Measurements from ENCODE around the gene RPTOR.
"Not testable (repeated sequence)": the region's sequence is repeated elsewhere in the genome, so short reads cannot be mapped to it uniquely, and the experiment has no call there.

Gene RPTOR

DNA sequence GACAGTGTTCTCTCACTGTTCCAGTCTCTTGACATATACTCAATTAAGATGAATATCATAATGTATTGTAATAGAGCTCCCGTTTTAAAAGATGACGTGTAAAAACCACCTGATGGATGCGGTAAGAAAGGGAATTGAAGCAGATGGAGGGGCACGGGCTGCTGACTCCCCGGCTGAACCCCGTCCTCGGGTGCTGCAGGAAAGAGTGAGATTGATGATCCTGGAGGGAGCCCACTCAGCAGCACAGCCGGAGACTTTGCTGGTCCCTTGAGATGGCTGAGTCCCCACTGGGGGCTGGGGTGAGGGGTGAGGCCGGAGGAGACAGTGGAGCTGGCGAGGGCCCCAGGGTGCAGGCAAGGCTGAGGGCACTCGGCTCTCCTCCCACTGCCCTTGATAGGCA, 217.4 kb downstream of the RPTOR start:
- no peak for DNase-seq (ENCODE audit: low read depth in 2 of 2)

DNA sequence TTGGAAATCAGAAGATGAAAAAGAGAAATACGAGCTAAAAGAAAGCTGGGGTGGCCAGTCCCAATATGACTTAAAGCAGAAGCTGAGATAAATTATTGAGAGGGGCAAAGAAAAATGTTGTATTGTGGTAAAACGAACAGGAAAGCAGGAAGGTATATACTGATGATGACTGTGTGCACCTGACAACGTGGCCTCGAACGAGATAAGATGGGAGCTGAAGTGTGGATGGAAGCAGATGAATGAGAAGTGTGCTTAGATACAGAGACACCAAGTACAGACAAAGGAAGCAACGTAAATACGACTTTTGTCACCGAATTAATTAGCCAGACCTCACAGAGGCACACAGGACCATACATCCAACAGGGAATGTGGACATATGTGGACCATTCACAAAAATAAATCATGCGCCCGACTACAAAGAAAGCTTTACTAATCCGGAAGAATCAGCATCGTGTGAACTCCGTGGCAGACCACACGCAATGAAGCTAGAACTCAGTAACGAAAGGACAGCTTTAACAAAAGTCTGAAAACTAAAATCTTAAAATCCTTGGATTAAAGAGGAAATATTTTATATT, 218.7 kb downstream of the RPTOR start:
- DNase-seq (ENCODE audit: low read depth in 2 of 2), result no peak

DNA sequence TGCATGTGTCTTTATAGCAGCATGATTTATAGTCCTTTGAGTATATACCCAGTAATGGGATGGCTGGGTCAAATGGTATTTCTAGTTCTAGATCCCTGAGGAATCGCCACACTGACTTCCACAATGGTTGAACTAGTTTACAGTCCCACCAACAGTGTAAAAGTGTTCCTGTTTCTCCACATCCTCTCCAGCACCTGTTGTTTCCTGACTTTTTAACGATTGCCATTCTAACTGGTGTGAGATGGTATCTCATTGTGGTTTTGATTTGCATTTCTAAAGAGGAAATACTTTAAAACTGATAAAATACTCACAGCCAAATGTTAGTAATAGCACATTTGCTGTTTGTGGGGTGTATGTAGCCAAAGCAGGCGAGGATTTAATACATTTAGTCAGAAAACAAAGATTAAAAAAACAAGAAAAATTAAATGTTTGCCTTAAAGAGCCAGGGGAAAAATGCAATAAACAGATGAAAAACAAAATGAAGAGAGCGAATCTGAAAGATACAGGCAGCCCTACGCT, 220.0 kb downstream of the RPTOR start:
- DNase-seq (ENCODE audit: low read depth in 2 of 2), result not testable (repeated sequence)

DNA sequence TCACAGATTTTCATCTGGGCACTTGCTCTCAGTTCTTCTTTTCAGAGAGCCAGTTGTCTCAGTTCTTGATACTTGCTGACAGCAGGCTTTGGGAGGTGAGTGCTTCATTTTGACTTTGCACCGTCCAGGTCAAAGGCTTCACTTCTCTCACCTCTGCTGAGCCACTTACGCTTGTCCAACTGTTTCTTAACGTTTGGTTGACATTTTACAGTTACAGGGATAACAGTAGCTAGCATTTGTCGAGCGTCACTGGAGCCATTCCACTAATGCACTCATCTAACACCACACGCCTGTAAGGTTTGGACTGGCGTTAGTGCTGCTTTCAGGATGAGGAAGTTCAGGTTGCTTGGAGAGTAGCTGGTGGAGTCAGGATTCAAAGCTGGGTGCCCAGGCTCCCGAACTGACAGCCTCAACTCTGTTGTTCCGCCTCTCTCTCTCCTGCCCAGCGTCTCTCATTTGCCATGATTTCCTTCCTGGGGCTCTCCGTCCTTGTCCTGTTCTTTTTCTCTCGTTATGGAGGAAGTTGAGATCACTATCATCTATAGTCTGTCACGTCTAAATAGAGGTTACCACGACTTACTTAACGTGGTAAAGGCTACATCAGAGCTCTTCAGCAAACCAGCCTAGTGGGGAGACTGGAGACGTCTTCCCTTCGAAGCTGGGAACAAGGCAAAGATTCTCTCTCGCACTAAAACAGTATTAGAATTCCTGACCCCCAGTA, 220.8 kb downstream of the RPTOR start:
- DNase-seq (ENCODE audit: low read depth in 2 of 2), result no peak

- no peak for DNase-seq (ENCODE audit: low read depth in 2 of 2)
Observed at GRCh38 chr17:80766290-80766855, 221.7 kb downstream of the RPTOR start.

DNA sequence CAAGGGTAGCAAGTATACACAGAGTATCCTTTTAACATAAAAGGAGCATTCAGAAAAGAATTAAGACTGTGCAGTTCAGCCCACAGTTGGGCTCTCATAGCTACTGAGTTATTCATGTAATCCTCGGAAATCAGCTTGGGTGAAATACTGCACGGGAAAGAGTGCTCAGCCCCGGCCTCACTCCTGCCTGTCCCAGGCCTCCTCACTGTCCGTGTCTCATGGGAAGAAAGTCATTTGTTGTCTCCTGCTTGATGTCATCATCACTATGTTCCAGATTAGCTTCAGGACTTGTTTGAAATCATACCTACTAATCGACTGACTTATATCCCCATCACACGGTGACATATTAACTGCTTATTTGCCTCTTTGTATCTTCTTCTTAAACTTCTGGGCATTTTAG, 223.8 kb downstream of the RPTOR start:
- no peak for DNase-seq (ENCODE audit: low read depth in 2 of 2)

- DNase-seq (ENCODE audit: low read depth in 2 of 2), result no peak
Observed at GRCh38 chr17:80768936-80769335, 224.3 kb downstream of the RPTOR start.

GRCh38 chr17:80769516-80769915, 224.9 kb downstream of the RPTOR start:
- no peak for DNase-seq (ENCODE audit: low read depth in 2 of 2)

DNA sequence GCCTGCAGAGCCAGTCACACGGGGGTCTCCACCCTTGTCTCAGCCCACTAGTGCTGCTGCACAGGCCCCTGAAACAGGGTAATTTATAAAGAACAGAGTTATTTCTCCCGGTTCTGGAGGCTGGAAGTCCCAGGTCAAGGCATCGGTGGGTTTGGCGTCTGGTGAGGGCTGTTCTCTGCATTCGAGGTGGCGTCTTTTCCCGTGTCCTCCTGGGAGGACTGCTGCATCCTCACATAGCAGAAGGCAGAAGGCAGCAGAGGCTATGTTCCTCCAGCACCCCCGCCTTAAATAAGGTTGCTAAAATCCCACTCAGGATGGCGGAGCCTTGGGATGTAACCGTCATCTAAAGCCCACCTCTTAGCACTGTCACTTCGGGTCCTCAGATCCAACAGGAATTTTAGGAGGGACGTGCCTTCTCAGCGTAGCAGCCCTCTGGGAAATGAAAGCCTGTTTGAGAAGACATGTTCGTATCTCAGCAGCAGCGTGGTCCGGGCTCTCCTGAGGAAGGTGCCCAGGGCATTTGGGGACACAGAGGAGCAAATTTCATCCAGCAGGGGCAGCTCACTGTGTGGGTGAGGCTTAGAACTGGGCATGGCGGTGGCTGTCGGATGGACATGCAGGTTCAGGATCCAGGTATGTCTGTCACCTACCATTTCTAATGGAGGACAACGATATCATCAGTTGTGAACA, 225.4 kb downstream of the RPTOR start:
- no peak for DNase-seq (ENCODE audit: low read depth in 2 of 2)

DNA sequence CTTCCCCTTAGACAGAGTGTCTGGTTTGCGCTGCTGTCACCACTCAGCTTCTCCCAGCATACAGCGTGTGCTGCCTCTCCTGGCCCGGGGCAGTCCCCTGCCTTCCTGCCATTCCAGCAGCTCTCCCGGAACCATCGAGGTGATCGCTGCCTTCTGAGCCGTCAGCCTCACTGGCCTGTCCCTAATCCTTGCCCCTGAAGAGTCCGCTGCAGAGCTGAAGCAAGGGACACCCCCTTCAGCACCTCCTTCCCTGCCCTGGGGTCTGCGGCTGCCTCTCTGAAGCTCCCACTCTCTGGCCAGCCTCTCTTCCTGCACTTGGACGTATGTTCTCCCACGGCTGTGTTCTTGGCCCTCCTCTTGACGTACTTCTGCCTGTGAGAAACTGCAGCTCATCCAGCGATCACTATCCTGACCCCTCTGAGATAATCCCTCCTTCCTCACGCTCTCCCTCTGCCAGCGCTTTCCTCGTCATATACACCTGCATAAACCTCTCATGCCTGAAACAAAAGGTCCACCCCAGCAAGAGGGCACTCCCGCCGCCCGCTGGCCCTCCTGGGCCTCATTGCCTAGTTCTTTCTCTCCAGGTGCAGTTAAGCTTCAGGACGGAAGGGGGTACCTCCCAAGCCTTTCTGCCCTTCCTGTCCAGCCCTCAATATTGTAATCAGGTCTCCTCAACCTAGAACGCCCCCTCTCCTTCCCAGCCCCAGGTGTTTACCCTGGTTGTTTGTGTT, 226.4 kb downstream of the RPTOR start:
- DNase-seq (ENCODE audit: low read depth in 2 of 2), result no peak

- DNase-seq (ENCODE audit: low read depth in 2 of 2), result no peak
Observed at GRCh38 chr17:80771612-80772005, 227.0 kb downstream of the RPTOR start.

DNA sequence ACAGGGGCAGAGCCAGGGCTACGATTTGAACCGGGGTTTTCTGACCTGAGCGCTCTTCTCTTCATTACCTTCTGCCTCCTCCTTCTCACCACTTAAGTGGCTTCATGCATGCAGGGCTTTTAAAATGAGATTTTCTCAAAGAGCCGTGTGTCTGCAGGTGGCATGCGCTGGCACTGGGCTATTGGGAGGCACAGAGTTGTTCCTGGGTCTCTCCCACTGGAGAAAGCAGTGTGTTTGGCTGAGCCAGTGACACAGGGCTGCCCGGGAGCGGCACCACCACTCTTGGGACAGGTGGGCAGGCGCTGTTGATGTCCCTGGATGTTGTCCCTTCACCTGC, 228.2 kb downstream of the RPTOR start:
- no peak for DNase-seq (ENCODE audit: low read depth in 2 of 2)

GRCh38 chr17:80773243-80773991, 228.8 kb downstream of the RPTOR start:
- no peak for DNase-seq (ENCODE audit: low read depth in 2 of 2)

GRCh38 chr17:80774146-80774545, 229.5 kb downstream of the RPTOR start:
- DNase-seq (ENCODE audit: low read depth in 2 of 2), result no peak

GRCh38 chr17:80774643-80775281, 230.1 kb downstream of the RPTOR start:
- DNase-seq (ENCODE audit: low read depth in 2 of 2), result no peak

DNA sequence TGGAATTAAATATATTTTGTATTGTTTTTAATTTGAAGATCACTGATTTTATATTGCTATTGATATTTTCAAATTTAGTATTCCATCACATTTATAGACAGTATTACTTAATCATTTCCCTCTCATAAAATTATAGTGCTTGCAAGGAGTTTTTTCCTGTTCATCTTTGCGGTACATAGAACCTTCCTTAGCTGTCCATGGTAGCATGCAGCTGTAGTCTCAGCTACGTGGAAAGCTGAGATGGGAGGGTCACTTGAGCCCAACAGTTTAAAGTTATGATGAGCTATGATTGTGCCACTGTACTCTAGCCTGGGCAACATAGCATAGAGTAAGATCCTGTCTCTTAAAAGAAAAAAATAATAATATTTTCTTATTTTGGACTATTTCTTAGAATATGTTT, 231.2 kb downstream of the RPTOR start:
- DNase-seq (ENCODE audit: low read depth in 2 of 2), result no peak

DNA sequence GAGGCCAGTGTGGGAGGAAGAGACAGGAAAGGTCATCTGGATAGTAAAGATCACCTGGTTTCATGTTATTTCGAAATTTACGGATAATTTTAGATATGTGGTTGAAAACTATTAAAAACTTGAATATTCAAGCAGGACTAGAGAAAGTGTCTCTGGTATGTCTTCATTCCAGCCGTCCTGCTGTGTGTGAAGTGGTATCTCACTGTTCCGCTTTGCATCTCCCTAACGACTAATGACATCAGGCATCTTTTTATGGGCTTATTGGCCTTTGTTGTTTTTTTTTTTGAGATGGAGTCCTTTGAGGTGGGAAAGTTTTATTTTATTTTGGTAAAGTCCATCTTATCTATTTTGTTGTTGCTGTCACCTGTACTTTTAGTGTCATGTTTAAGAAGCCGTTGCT, 232.6 kb downstream of the RPTOR start:
- DNase-seq (ENCODE audit: low read depth in 2 of 2), result no peak

- DNase-seq (ENCODE audit: low read depth in 2 of 2), result no peak
Observed at GRCh38 chr17:80778716-80779115, 234.1 kb downstream of the RPTOR start.

DNA sequence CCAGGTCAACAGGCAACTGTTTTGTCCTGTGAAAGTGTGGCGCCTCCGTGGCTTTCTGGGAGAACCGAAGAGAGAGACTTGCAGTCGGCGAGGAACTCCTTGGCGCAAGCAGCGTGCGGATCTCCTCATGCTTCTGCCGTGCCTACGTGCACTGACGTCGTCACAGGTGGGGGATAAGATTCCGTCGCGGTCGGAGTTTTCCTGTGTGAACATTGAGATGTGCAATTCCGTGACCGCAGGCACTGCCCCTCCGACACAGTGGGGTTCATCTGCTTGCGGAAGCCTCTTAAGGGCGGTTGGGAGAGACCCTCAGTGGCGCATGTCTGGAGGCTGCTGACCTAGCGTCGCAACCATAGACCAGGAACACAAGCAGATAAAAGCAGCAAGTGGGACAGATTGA, 234.7 kb downstream of the RPTOR start:
- DNase-seq (ENCODE audit: low read depth in 2 of 2), result no peak

- DNase-seq (ENCODE audit: low read depth in 2 of 2), result no peak
Observed at GRCh38 chr17:80779961-80780380, 235.3 kb downstream of the RPTOR start.

Data from stimulated activated CD4-positive, alpha-beta T cell treated with anti-CD3 and anti-CD28 coated beads, Interleukin-15, amount 100 ng/mL, for 48 hours (primary cell).